Activated T-helper 9 cell treated with anti-CD3 and anti-CD28 coated beads, Interleukin-2, amount 50 U/mL, for 16 hours (primary cell): ENCODE measurements around the gene ANKRD11.
"Not testable (repeated sequence)": the region's sequence is repeated elsewhere in the genome, so short reads cannot be mapped to it uniquely, and the experiment has no call there.

Experiments used
- DNase-seq: peaks from one replicate; pipeline ENCODE4 v3.0.0-alpha.2; 2020; ENCODE audit warnings: low read depth

Gene ANKRD11

DNA sequence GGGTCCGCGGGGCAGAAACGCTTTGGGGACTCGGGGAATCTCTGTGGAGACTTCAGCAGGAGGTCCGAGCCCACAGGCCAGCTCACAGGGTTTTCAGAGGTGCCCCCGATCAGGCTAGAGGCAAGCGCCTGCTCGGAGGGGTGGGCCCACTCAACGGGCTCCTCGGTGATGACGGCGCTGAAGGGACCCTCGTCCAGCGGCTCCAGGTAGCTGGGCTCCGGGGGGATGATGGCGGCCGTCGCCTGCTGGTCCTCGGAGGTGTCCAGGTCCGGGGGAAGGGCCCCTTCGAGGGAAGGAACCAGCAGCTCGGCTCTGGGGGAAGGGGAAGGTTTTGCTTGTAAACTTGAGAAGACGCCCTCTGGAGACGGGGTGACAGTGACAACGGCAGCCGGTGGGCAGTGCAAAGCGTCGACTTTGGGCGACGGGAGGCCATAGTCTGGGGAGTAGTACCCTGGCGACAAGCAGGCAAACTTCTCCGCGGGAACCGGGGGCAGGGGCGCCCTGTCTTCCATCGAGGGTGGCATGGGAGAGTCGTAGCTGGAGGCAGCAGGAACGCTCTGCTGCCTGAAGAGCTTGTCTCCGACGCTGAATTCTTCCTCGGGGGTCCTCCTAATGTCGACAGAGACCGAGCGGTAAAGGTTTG, 209.7 kb downstream of the ANKRD11 start:
- no peak for DNase-seq

DNA sequence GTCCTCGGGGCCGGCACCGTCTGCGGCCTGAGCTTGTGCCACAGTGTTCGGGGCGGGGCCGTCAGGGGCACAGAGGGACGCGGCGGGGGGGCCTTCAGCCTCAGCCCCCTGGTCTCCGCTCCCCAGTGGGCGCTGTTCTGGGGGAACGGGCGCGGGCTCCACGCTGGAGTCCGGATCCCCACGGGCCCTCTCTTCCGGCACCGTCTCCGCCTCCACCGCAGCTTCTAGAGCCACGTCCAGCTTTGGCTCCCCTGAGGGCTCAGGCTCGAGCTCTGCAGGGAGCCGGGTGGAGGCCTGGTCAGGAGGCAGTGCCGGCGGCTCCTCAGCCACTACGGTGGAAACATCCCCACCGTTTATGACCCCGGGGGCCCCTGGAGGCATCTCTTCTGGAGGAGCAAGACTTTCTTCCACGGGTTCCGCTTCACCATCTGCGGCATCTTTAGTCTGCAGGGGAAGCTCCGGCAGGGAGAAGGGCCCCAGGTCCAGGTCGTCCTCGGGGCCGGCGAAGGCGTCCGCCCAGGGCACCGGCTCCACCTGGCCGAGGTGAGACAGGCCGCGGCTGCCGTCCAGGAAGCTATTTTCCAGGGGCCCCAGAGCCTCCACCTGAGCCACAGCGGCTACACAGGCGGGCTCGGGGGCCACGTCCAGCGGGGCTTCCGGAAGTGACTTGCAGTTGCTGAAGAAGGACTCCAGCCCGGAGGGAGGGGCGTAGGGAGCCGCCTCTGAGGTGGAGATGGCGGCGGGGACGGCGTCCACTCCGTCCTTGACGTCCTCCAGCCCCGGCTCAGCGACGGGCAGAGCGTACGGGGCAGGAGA, 210.5 kb downstream of the ANKRD11 start:
- no peak for DNase-seq

DNA sequence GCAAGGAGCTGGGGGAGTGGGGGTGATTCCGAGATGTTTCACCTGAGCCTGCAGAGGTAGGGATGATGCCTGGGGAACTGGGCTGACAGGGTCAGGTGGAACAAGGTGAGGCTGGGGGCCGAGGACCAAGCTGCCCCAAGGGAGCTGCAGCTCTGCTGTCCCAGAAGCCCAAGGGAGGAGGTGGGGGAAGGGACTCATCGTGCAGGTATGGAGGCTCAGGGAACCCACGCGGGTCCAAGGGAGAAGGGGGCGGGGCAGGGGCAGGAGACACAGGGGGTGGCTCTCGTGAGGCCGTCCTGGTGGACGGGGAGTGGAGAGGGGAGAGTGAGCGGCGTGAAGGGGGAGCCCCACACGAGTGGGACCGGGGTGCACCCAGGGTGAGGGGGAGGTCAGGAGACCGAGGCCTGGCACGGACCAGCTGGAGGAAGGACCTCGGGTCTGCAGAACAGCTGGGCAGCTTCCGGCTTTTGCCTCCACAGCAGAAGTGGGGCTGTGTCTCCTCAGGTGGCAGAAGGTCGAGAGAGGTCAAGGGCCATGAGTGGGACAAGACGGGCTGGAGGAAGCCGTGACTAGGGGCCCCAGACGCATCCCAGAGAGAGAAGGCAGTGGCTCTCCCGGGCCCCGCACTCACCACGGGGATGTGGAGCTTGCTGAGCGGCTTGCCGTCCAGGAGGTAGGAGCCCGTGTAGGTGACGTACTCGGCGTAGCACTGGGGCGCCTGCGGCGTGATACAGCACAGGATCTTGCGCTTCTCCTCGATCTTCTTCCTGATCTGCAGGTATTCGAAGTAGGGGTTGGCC, 211.7 kb downstream of the ANKRD11 start:
- DNase-seq = no peak

GRCh38 chr16:89277641-89278341, 212.6 kb downstream of the ANKRD11 start:
- no peak for DNase-seq

- no peak for DNase-seq
Observed at GRCh38 chr16:89277049-89277448, 213.3 kb downstream of the ANKRD11 start.

GRCh38 chr16:89275837-89276720, 214.3 kb downstream of the ANKRD11 start:
- DNase-seq = no peak

DNA sequence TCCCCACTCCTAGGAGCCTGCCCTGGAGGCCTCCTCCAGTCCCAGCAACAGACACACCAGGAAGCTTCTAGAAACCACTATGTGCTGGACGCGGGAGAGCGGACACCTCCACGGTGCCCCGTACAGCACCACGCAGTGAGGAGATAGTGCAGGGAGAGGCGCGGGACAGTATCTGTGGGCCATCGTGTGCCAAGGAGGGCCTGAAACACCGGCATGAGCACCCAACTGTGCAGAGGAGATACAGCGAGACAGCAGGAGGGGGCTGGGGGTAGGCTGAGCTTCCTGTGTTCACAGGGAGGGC, 215.1 kb downstream of the ANKRD11 start:
- no peak for DNase-seq

DNA sequence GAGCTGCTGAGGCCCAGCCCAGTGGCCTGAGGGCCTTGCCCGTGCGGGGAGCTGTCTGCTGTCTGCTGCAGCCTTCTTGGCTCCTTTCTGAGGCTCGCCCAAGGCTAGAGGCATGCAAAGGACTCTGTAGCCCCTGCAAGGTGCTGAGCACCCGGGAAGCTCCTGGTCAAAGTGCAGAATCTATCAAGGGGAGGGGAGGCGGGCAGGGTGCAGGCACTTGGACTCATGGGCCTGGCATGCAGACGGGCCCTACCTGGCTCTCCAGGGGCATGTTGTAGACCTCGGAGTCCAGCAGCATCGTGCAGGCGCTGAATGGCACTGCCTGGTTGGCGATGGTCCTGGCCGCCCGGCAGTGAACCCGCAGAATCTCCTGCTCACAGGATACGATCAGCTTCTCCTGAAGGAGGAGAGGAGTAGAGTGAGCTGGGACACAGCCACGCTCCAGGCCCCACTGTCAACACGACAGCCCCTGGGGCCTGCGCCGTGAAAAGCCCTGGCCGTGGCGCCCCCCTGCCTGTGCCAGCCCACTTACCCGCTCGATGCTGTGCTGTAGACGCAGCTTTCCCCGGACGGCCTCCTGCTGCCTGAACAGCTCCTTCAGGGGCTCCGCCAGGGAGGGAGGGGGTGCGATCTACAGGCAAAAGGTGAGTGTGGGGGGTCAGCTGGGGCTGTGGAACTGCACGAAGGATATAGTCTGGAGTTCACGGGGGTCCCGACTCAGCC, 215.6 kb downstream of the ANKRD11 start:
- DNase-seq = no peak

DNA sequence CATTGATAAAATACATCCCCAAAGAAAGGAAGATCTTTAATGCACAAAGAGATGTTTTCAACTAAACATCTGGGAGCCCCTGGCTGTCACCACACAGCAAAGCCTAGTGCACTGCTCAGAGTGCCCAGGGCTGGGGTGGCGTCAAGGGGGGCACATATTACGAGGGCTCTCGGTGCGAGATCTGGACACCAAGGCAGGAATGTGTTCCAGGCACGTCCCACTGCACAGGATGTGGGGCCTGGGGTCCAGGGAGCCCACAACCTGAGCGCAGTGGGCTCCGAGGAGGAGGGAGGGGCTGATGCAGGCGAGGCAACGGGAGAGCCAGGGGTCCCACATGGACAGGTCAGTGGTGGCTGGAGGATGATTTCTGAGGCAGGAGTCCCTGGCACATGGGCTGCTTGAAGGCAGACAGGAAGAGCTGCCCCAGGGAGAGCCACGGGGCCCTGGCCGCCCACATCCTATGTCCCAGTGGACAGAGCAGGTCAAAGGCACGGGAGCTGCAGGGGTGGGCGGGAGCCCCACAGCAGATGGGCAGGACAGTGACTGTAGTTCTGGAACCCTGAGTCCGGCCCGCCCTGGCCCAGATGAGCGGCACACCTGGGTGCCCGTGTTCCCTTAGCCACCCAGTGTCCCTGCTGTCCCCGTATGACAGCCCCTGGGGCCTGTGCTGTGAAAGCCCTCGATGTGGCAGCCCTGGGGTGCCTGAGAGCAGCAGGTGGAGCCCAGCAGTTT, 216.5 kb downstream of the ANKRD11 start:
- DNase-seq = no peak

GRCh38 chr16:89272631-89273030, 217.7 kb downstream of the ANKRD11 start:
- no peak for DNase-seq

DNA sequence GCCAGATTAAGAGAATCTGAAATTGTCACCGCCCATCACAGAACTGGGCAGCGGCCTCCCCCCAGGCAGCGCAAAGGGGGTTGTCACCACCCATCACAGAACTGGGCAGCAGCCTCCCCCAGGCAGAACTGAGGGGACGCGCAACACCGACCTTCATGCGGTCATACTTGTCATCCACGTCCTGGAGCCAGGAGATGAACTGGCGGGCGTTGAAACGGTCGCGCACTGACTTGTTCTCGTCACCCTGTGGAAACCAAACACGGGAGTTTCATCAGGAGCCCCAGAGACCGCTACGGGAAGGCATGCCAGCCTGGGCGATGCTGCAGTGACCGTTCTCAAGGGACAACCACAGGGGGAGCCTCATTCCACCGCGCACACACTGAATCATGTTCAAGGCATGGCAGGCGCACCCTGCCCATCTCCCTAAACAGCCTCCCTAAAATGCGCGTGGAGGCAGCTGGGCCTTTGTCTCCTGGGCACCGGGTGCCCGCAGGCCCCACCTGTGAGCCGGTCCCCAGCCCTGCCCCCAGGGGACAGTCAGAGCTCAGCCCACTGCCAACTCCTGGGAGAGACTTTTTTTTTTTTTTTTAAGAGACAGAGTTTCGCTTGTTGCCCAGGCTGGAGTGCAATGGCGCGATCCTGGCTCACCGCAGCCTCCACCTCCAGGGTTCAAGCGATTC, 219.6 kb downstream of the ANKRD11 start:
- DNase-seq = no peak

- no peak for DNase-seq
Observed at GRCh38 chr16:89269805-89270665, 220.3 kb downstream of the ANKRD11 start.

DNA sequence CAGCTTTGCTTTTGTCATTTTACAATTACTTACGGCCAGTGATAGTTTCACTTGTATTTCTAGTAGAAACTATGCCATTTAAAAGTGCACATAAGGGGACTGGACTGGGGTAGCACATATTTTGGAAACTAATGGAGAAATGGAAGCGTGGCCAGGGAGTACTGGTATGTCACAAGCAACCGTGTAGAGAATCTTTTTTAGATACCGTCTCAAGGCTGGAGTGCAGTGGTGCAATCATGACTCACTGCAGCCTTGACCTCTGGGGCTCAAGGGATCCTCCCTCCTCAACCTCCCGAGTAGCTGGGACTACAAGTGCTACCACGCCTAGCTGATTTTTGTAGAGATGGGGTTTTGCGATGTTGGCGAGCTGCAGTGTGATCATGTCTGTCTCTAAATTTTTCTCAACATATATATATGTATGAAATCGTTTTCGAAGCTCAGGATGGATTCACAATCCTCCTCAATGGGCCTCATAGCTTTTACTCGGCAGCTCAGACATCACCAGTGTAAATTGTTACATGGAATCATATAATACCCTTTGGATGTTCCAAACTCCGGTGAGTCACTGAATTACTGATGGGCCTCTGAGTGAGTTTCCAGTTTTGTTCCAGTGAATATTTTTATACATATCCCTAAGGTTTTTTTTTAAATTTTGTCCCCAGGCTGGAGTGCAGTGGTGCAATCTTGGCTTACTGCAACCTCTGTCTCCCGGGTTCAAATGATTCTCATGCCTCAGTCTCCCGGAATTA, 221.2 kb downstream of the ANKRD11 start:
- DNase-seq = no peak

DNA sequence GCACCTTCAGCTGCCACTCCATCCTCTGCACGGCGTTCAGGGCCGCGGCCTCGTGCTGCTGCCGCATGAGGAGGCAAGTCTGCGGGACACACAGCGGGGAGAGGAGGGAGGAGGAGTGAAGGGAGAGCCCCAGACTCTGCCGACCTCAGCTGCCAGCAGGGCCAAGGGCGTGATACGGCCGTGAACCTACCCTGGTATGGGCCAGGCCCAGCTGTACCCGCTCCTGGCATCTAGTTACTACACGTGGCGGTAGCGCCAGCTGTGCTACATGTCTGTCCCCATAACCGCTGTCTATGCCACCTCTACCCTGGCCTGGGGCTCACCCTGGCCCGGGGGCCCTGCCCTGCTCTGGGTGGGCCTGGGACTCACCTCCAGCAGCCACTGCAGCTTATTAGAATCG, 221.8 kb downstream of the ANKRD11 start:
- DNase-seq = no peak

- DNase-seq = not testable (repeated sequence)
Observed at GRCh38 chr16:89267746-89268145, 222.6 kb downstream of the ANKRD11 start.

GRCh38 chr16:89266521-89267134, 223.7 kb downstream of the ANKRD11 start:
- no peak for DNase-seq

- no peak for DNase-seq
Observed at GRCh38 chr16:89265647-89266046, 224.7 kb downstream of the ANKRD11 start.
